ENCODE results near the gene WWTR1. TPM values are rescaled to one million over a fixed set of nuclear protein-coding genes. Genes with fewer than 3 reads are reported as not detected.
A peak's percentile ranks its signal among the peaks of the same experiment; 100 is the strongest.

The WWTR1 gene
- total RNA-seq, 4 donors from 2014 or later: 11.3 to 30.7 (median 17.6) TPM

- ATAC-seq: peak in 1 of 2 donors; percentile 54
- intact Hi-C loops (cut with DNase I; ENCODE audit: low total_unique reads) (loop anchor here (5.0 kb wide), 1 partner anchor 46 kb away; the partner anchor contains the start of gene WWTR1), in situ Hi-C loops (cut with MboI; ENCODE audit: low sequenced_read_pairs in 4 of 4) (loop anchor here in 1 of 4 donors (25.0 kb wide), 1 partner anchor 191 kb away; no protein-coding TSS in a partner anchor)
- H3K4me3 ChIP-seq: no peak overlapping the region
- no peaks in the 10 kb centered on the region for H3K4me1 ChIP-seq
- TF ChIP-seq POLR2A (IDR thresholded peaks at IDR 0.05): no peak
- TF ChIP-seq CTCF (IDR thresholded peaks at IDR 0.05 in 4 of 5, conservative IDR thresholded peaks at IDR 0.05 in 1 of 5): no peak
- no peak for DNase-seq
- no peaks in the 10 kb centered on the region for H3K36me3 ChIP-seq
- H3K27ac ChIP-seq: peak overlapping the region in 2 of 4 donors; percentile 5 to 47
- H3K27me3 ChIP-seq: no peaks in the 10 kb centered on the region
- H3K9me3 ChIP-seq: no peaks in the 10 kb centered on the region
These were observed 45.0 kb upstream of the WWTR1 start for GRCh38 chr3:149702691-149703441.

- no peak for ATAC-seq
- Histone ChIP-seq H3K27ac (peak overlapping the region in 1 of 4 donors; percentile 47), H3K4me3 (no peak overlapping the region), H3K36me3 (no peaks in the 10 kb centered on the region), H3K4me1 (no peaks in the 10 kb centered on the region), H3K27me3 (no peaks in the 10 kb centered on the region), H3K9me3 (no peaks in the 10 kb centered on the region)
- intact Hi-C loops (cut with DNase I; ENCODE audit: low total_unique reads) (loop anchor here (5.0 kb wide), 1 partner anchor 45 kb away; the partner anchor contains the start of gene WWTR1), in situ Hi-C loops (cut with MboI; ENCODE audit: low sequenced_read_pairs in 4 of 4) (loop anchor here in 1 of 4 donors (25.0 kb wide), 1 partner anchor 190 kb away; no protein-coding TSS in a partner anchor)
- DNase-seq: no peak
- no peak for TF ChIP-seq CTCF (IDR thresholded peaks at IDR 0.05 in 4 of 5, conservative IDR thresholded peaks at IDR 0.05 in 1 of 5)
- no peak for TF ChIP-seq POLR2A (IDR thresholded peaks at IDR 0.05)
These were observed 44.1 kb upstream of the WWTR1 start for GRCh38 chr3:149701977-149702350.

GRCh38 chr3:149701206-149701976 is 43.6 kb upstream of the WWTR1 start:
- in situ Hi-C loops (cut with MboI; ENCODE audit: low sequenced_read_pairs in 4 of 4): loop anchor here in 1 of 4 donors (25.0 kb wide), 1 partner anchor 189 kb away; no protein-coding TSS in a partner anchor
- intact Hi-C loops (cut with DNase I; ENCODE audit: low total_unique reads): loop anchor here (5.0 kb wide), 1 partner anchor 44 kb away; the partner anchor contains the start of gene WWTR1
- no peak overlapping the region for H3K4me3 ChIP-seq

More at GRCh38 chr3:149701206-149701976, 43.6 kb upstream of the WWTR1 start:
- Histone ChIP-seq H3K4me1 (no peaks in the 10 kb centered on the region), H3K36me3 (no peaks in the 10 kb centered on the region), H3K9me3 (no peaks in the 10 kb centered on the region), H3K27ac (no peak overlapping the region), H3K27me3 (no peaks in the 10 kb centered on the region)
- ATAC-seq (no peak), DNase-seq (no peak)
- TF ChIP-seq CTCF (IDR thresholded peaks at IDR 0.05 in 4 of 5, conservative IDR thresholded peaks at IDR 0.05 in 1 of 5) (no peak), POLR2A (IDR thresholded peaks at IDR 0.05) (no peak)
